ENCODE measurements around the gene UPK1A. TPM values are rescaled to one million over a fixed set of nuclear protein-coding genes. Genes with fewer than 3 reads are reported as not detected.

Gene UPK1A
- total and polyA plus RNA-seq, 10 of the 15 experiments (the other 5 are each of a cell fraction or from before 2014, with no cell fraction given) = 0.15 to 1.9 (median 0.26) TPM; not detected in 7

GRCh38 chr19:35712567-35713505, 46.5 kb downstream of the UPK1A start (continued):
- TF ChIP-seq CREB1 (IDR thresholded peaks at IDR 0.05; ENCODE audit: low read depth) (peak; percentile 96), IRF4 (IDR thresholded peaks at IDR 0.05; ENCODE audit: low read depth, low read length) (no peak), RBBP5 (conservative IDR thresholded peaks at IDR 0.05) (no peak), TARDBP (IDR thresholded peaks at IDR 0.05; ENCODE audit: borderline replicate concordance) (no peak), RFX5 (IDR thresholded peaks at IDR 0.05; ENCODE audit: low read depth, low read length) (0 out of 2 replicates have a peak, but pooled peaks have one; percentile 27), EZH2 (IDR thresholded peaks at IDR 0.05; ENCODE audit: borderline replicate concordance, control insufficient read depth, low read depth, low read length) (no peak), MEF2A (IDR thresholded peaks at IDR 0.05; ENCODE audit: insufficient read depth, low read depth, low read length) (no peak), ZBTB40 (IDR thresholded peaks at IDR 0.05; ENCODE audit: borderline replicate concordance) (no peak), MTA3 (IDR thresholded peaks at IDR 0.05; ENCODE audit: borderline replicate concordance, low read length) (no peak), SP1 (IDR thresholded peaks at IDR 0.05; ENCODE audit: low read depth, low read length) (peak; percentile 79), SREBF2 (IDR thresholded peaks at IDR 0.05; ENCODE audit: low read length) (no peak), ATF3 (IDR thresholded peaks at IDR 0.05; ENCODE audit: borderline replicate concordance, extremely low read depth, low read depth, low read length) (no peak), SMC3 (IDR thresholded peaks at IDR 0.05; ENCODE audit: borderline replicate concordance, low read length) (no peak), TAF1 (IDR thresholded peaks at IDR 0.05; ENCODE audit: borderline replicate concordance, low read depth, low read length) (peak; percentile 86), NKRF (conservative IDR thresholded peaks at IDR 0.05) (no peak), ZNF24 (IDR thresholded peaks at IDR 0.05) (no peak), CTCF (IDR thresholded peaks at IDR 0.05 in 2 of 3, conservative IDR thresholded peaks at IDR 0.05 in 1 of 3; ENCODE audit: control insufficient read depth in 2 of 3, extremely low read depth in 1 of 3, insufficient read depth in 1 of 3, low read depth in 3 of 3, low read length in 3 of 3) (no peak), SUZ12 (IDR thresholded peaks at IDR 0.05; ENCODE audit: unreplicated experiment) (no peak), STAT3 (IDR thresholded peaks at IDR 0.05; ENCODE audit: low read depth, low read length) (no peak), RAD21 (IDR thresholded peaks at IDR 0.05; ENCODE audit: insufficient read depth, low read depth, low read length) (no peak), ZNF207 (IDR thresholded peaks at IDR 0.05; ENCODE audit: borderline replicate concordance) (peak; percentile 64; the same call in 1 of the 2 replicates), HDGF (IDR thresholded peaks at IDR 0.05) (no peak)
